Panc1 (cell line): Measurements from ENCODE around the gene PDE1A.

Experiments
- POLR2AphosphoS5 ChIP-seq: IDR thresholded peaks from 2 replicates; pipeline ENCODE4 v1.6.1; 2012; ENCODE audit warnings: mild to moderate bottlenecking, low read depth, low read length, moderate library complexity
- SIN3A ChIP-seq: IDR thresholded peaks from 2 replicates; pipeline ENCODE4 v1.6.1; 2012; ENCODE audit warnings: low read depth, mild to moderate bottlenecking, low read length, moderate library complexity, borderline replicate concordance; ENCODE audit not compliant: insufficient read depth
- TCF7L2 ChIP-seq: IDR thresholded peaks from 2 replicates; pipeline ENCODE4 v1.6.1; 2011; ENCODE audit warnings: mild to moderate bottlenecking, low read depth, low read length, inconsistent platforms
- TF ChIP-seq, protein P1 (sequence below): fragments of 450-650 bp; IDR thresholded peaks from 2 replicates; pipeline ENCODE4 v1.5.1; 2017; ENCODE audit warnings: mild to moderate bottlenecking
- TF ChIP-seq, protein P2 (sequence below), 2 experiments: IDR thresholded peaks; 2 replicates each; pipeline ENCODE4 v1.6.1; 2011 to 2012; ENCODE audit warnings: low read depth in 2 of 2, control low read depth in 1 of 2, low read length in 1 of 2, mild to moderate bottlenecking in 1 of 2, moderate library complexity in 1 of 2; ENCODE audit not compliant: insufficient read depth in 1 of 2

DNA sequence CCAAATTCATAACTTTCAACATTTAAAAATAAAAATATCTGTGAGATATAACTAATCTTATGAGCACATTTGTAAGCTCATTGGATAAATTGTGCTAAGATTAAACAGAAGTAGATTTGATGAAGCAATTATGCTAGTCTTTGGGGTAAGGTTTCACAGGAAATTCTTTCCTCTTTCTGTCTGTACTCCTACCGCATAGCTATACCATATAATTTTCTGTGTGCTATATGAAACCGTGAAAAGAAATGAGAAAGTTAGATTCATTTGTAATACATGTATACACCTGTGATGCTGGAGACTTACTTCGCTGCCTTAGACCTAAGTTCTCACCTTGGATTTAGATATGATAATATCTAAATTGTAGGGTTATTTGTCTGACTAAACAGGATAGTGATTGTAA is 256.5 kb downstream of the PDE1A start:
- TF ChIP-seq, protein P1, sequence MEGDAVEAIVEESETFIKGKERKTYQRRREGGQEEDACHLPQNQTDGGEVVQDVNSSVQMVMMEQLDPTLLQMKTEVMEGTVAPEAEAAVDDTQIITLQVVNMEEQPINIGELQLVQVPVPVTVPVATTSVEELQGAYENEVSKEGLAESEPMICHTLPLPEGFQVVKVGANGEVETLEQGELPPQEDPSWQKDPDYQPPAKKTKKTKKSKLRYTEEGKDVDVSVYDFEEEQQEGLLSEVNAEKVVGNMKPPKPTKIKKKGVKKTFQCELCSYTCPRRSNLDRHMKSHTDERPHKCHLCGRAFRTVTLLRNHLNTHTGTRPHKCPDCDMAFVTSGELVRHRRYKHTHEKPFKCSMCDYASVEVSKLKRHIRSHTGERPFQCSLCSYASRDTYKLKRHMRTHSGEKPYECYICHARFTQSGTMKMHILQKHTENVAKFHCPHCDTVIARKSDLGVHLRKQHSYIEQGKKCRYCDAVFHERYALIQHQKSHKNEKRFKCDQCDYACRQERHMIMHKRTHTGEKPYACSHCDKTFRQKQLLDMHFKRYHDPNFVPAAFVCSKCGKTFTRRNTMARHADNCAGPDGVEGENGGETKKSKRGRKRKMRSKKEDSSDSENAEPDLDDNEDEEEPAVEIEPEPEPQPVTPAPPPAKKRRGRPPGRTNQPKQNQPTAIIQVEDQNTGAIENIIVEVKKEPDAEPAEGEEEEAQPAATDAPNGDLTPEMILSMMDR, result no peak
- TF ChIP-seq, protein P2, sequence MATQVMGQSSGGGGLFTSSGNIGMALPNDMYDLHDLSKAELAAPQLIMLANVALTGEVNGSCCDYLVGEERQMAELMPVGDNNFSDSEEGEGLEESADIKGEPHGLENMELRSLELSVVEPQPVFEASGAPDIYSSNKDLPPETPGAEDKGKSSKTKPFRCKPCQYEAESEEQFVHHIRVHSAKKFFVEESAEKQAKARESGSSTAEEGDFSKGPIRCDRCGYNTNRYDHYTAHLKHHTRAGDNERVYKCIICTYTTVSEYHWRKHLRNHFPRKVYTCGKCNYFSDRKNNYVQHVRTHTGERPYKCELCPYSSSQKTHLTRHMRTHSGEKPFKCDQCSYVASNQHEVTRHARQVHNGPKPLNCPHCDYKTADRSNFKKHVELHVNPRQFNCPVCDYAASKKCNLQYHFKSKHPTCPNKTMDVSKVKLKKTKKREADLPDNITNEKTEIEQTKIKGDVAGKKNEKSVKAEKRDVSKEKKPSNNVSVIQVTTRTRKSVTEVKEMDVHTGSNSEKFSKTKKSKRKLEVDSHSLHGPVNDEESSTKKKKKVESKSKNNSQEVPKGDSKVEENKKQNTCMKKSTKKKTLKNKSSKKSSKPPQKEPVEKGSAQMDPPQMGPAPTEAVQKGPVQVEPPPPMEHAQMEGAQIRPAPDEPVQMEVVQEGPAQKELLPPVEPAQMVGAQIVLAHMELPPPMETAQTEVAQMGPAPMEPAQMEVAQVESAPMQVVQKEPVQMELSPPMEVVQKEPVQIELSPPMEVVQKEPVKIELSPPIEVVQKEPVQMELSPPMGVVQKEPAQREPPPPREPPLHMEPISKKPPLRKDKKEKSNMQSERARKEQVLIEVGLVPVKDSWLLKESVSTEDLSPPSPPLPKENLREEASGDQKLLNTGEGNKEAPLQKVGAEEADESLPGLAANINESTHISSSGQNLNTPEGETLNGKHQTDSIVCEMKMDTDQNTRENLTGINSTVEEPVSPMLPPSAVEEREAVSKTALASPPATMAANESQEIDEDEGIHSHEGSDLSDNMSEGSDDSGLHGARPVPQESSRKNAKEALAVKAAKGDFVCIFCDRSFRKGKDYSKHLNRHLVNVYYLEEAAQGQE (IDR thresholded peaks at IDR 0.05; ENCODE audit: insufficient read depth in 1 of 2, low read depth in 2 of 2, low read length in 1 of 2), result no peak
- TF ChIP-seq POLR2AphosphoS5 (no peak), SIN3A (no peak), TCF7L2 (no peak)
